GM21619 (cell line): Measurements from ENCODE around the gene PPP2R3B.
"Not testable (repeated sequence)": the region's sequence is repeated elsewhere in the genome, so short reads cannot be mapped to it uniquely, and the experiment has no call there.

ENCODE experiments used
- ATAC-seq: cut with Tn5 transposase; IDR thresholded peaks from one replicate; pipeline ENCODE4 v1.9.1; 2021; ENCODE audit not compliant: unreplicated experiment

PPP2R3B gene

GRCh38 chrX:355329-356050 is 31.2 kb downstream of the PPP2R3B start:
- no peak for ATAC-seq

- ATAC-seq: no peak
Measured at GRCh38 chrX:353566-354535, 32.9 kb downstream of the PPP2R3B start.

DNA sequence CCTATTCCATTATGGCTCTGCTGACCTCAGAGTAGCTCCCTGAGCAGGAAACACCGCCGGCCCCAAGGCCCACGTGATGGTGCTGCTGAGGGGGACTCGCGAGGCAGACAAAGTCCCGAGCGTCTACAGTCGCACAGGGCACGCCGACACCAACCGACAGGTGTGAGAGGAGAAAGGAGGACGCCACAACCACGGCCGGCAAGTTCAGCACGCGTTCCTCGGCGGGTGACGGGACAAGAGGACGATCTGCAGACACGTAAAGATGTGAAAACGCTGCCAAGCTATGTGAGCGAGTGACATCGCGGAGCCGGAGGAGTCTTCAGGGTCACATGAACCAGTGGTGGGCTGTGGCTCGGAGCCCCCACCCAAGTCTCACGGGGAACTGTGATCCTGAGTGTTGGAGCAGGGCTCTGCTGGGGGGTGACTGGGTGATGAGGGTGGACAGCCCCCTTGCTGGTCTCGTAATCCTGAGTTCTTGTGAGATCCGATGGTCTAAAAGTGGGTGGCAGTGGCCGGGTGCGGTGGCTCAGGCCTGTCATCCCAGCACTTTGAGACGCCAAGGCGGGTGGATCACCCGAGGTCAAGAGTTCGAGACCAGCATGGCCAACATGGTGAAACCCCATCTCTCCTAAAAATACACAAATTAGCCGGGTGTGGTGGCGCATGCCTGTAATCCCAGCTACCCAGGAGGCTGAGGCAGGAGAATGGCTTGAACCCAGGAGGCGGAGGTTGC is 34.0 kb downstream of the PPP2R3B start:
- ATAC-seq: no peak

- no peak for ATAC-seq
Measured at GRCh38 chrX:352181-352580, 34.5 kb downstream of the PPP2R3B start.

DNA sequence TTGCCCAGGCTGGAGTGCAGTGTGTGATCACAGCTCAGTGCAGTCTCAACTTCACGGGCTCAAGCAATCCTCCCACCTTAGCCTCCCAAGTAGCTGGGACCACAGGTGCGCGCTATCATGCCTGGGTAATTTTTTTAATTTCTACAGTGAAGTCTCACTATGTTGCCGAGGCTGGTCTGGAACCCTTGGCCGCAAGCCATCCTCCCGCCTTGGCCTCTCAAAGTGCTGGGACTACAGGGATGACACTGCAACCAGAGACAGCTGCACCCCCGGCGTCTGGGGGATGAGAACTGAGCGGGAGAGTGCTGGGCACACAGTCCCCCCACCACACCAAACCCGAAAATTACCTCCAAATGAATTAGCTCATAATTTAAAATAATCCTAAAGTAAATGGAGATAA is 35.0 kb downstream of the PPP2R3B start:
- no peak for ATAC-seq

- ATAC-seq: not testable (repeated sequence)
Measured at GRCh38 chrX:351324-351641, 35.4 kb downstream of the PPP2R3B start.

- ATAC-seq: no peak
Measured at GRCh38 chrX:350534-351323, 36.0 kb downstream of the PPP2R3B start.

GRCh38 chrX:350148-350533 is 36.6 kb downstream of the PPP2R3B start:
- no peak for ATAC-seq

GRCh38 chrX:349702-350101 is 37.0 kb downstream of the PPP2R3B start:
- no peak for ATAC-seq

DNA sequence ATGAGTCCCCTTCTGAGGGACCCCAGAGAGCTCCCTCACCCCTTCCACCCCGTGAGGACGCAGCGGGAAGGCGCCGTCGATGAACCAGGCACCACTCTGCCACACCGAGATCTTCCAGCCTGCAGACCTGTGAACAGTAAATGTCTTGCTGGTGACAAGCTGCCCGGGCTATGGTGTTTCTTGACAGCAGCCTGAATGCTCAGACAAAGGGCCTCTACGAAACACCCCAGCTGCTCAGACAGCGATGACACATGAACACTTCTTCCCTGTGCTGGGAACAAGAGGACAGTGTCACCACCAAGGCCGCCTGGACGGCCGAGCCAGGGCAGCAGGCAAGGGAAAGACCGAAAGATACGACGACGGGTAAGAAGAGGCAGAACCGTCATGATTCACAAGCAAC is 37.5 kb downstream of the PPP2R3B start:
- ATAC-seq: no peak

DNA sequence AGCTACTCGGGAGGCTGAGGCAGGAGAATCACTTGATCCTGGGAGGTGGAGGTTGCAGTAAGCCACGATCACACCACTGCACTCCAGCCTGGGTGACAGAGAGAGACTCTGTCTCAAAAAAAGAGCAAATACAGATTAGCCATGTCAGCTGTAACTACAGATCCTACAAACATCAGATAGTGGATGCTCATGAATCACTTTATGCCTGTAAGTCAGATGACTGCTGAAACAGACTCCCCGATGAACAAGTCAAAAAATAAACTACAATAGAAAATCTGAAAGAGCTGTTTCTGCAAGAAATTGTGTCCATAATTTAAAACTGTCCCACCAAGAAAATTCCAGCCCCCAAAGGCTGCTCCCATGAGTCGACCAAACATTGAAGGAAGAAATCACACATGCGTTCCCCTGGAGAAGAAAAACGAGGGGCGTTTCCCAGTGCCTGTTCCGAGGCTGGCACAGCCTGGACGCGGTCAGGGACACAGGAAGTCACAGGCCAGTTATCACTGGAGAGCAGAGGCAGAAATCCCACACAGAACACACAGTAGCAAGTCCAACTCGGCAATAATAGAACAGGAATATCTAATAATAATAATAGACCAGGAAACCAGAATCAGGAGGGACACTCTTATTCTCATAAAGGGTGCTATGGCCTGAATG is 38.1 kb downstream of the PPP2R3B start:
- ATAC-seq: no peak

- no peak for ATAC-seq
Measured at GRCh38 chrX:347351-348117, 39.2 kb downstream of the PPP2R3B start.

DNA sequence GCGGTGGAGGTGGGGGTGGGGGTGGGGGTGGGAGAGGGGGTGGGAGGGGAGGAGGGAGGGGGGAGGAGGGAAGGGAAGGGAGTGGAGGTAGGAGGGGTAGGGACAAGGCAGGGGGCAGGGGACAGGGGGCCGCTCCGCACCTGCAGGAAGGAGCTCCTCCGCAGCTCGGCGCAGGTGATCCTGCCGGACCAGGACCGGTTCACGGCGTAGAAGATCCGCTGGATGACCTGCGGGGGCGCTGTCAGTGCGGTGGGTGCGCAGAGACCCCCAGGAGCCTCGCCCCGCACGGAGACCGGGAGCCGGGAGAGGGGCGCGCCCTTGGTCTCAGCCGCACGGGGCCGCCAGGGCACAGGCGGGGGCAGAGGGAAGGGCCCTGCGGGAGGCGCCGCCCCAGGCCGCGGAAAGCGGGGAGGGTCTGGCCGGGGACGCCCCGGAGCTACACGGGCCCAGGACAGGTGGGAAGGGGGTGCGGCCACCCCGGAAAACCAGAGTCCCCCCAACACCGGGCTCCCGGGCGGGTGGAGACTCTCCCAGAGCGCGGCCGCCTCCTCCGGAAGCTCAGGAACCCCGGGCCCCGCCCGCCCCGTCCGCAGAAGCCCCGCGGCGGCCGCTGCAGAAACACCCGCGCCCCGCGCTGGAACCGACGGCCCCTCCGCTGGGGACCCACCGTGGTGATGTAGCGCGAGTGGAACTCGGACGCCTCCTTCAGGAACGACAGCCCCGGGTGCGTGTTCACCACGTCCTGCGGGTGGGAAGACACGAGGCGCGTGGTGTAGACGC is 40.5 kb downstream of the PPP2R3B start:
- no peak for ATAC-seq

DNA sequence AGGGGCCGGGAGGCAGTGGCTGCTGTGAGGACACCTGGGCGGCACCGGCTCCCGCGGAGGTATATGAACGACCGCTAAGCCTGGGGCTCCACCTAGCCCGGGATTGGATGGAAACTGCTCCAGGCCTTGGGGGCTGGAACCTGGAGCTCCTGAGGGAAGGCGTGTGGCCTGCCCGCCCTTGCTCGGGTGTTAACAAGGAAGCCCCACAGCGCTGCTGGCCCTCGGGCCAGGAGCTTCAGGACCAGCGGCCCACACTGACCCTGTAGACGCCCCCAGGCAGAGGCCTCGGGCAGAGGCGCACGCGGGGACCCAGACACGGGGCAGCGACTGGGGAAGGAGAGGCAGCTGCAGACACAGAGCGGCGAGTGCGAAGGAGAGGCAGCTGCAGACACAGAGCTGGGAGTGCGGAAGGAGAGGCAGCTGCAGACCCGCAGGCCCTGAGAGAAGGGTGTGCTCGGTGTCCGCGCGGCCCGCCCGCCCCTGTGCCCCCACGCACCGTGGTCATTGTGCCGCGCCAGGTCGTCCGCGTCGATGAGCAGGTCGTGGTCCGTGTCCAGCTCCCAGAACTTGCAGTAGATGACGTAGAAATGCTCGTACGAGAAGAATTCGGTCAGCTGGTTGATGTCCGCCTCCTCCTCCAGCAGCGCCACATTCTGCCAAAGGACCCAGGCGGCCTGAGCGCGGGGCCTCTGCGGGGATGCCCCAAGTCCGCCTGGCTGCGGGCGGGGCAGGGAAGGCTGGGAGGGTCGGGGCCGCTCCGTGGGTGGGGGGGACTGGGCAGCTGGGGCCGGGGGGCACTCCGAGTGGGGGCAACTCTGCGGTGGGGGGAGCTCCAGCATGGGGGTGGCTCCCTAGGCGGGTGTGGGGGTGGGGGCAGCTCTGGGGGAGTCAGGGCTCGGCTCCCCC is 41.4 kb downstream of the PPP2R3B start:
- no peak for ATAC-seq

GRCh38 chrX:344371-344901 is 42.3 kb downstream of the PPP2R3B start:
- no peak for ATAC-seq

DNA sequence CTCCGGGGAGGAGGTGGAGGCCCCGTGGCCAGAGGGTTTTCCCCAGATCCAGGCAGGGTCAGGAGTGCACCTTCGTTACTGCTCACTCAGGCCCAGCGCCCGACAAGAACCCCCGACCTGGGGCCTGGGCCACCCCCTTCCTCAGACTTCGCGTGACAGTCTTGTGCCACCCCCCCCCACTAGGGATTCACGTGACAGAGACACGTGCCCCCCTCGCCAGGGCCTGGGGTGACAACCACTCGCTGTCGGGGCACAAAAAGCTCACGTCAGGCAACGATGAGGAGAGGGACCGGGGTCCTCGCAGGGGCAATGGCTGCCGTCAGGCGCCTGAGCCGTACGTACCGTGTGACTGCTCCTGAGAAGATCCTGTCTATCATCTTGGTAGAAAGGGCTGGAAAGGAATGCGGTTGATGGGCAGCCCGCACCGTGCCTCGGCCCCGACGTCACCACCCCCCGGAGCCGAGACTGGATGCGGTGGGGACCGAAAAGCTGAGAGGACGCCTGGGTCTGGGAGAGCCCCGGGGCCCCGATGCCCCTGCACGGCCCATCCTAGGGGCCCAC is 45.1 kb downstream of the PPP2R3B start:
- no peak for ATAC-seq
